Ectodermal cell (in vitro differentiated cells): ENCODE data around the gene ADH1A. TPM values are rescaled to one million over a fixed set of nuclear protein-coding genes. Genes with fewer than 3 reads are reported as not detected.

ENCODE experiments used
- H3K27ac ChIP-seq: 2 replicates; pipeline ENCODE4 v1.7.0; 2013; ENCODE audit warnings: mild to moderate bottlenecking, low read depth, low read length; ENCODE audit not compliant: insufficient read depth, poor library complexity, severe bottlenecking
- H3K27me3 ChIP-seq: 2 replicates; pipeline ENCODE4 v1.7.0; 2013; ENCODE audit warnings: mild to moderate bottlenecking, low read length; ENCODE audit not compliant: insufficient read depth, control insufficient read depth, poor library complexity, severe bottlenecking
- H3K36me3 ChIP-seq: one replicate; pipeline ENCODE4 v1.7.0; 2013; ENCODE audit warnings: low read length; ENCODE audit not compliant: control insufficient read depth, insufficient read depth
- H3K4me1 ChIP-seq: one replicate; pipeline ENCODE4 v1.7.0; 2013; ENCODE audit warnings: low read length; ENCODE audit not compliant: control insufficient read depth, insufficient read depth
- H3K4me3 ChIP-seq: 2 replicates; pipeline ENCODE4 v1.7.0; 2013; ENCODE audit warnings: low read depth, low read length, control low read depth; ENCODE audit not compliant: insufficient read depth
- H3K9me3 ChIP-seq: 2 replicates; pipeline ENCODE4 v1.7.0; 2013; ENCODE audit warnings: mild to moderate bottlenecking, low read length, moderate library complexity; ENCODE audit not compliant: control insufficient read depth
- WGBS, 2 experiments: methylation state at CpG; one replicate each; pipeline ENCODE4 v1.1.7; 2013; ENCODE audit warnings: missing lambda C conversion rate in 2 of 2; 5-methylcytosine and 5-hydroxymethylcytosine counted together
- polyA plus RNA-seq, 4 experiments: library from polyadenylated mRNA; stranded (reverse); fragments of 50-300 nt; gene quantifications; one replicate each; pipeline ENCODE4 v1.2.3, GENCODE V29; 2013

The ADH1A gene
- polyA plus RNA-seq (2013, experiment 1 of 4), result not detected
- not detected for polyA plus RNA-seq (2013, experiment 2 of 4)
- polyA plus RNA-seq (2013, experiment 3 of 4), result not detected
- not detected for polyA plus RNA-seq (2013, experiment 4 of 4)

GRCh38 chr4:99290848-99291786 lies at the start of gene ADH1A:
Gene ADH1A (minus strand): TSS chr4:99290985. CDS start chr4:99290914, 71 bp downstream.
- Histone ChIP-seq H3K9me3 (no peaks in the 10 kb centered on the region), H3K4me1 (no peaks in the 10 kb centered on the region), H3K27ac (no peak within 1 kb of the TSS), H3K4me3 (no peak within 1 kb of the TSS), H3K27me3 (no peaks in the 10 kb centered on the region), H3K36me3 (no peaks in the 10 kb centered on the region)
- WGBS, 2 experiments, result 72 to 76% methylated on average over 3 of the region's 3 CpGs

DNA sequence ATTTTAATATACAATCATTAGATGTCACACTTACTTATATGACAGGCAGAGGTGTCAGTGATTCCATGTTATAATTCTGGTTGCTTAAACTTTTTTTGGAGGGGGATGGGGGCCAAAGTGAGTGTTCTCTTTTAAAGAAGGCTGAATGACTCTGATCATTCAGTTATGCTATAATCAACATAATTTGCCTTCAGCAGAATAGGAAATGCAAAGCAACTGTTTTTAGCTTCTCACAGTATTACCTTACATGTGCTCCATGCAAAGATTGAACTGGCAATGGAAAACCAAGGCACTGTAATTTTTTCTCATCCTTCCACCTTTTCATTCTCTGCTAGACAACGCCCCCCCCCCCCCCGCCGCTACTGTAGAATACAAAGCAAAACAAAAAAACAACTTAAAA lies 48.4 kb upstream of the ADH1A start:
- WGBS, 2 experiments, result 88 to 89% methylated on average over 3 of the region's 3 CpGs
- Histone ChIP-seq H3K4me3 (no peak overlapping the region), H3K36me3 (no peaks in the 10 kb centered on the region), H3K9me3 (no peaks in the 10 kb centered on the region), H3K27me3 (no peaks in the 10 kb centered on the region), H3K4me1 (no peaks in the 10 kb centered on the region), H3K27ac (no peak overlapping the region)

DNA sequence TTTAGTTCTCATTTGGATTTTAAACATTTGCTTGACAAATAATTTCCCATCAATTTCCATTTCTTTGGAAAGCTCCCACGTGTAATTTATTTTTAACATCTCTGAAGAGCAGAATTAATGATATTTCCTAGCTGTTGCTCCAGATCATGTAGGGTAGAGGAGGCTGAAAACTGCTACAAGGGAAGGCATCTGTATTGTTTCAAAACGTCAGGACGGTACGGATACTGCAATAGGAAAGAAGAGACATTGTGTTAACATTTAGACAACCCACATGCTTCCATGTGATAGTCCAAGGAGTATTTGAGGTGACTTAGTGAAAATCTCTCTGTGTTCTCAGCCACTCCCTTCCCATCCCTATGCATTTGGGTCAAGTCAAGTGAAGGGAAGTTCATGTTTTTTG lies 45.8 kb upstream of the ADH1A start:
- H3K36me3 ChIP-seq, result no peaks in the 10 kb centered on the region
- no peaks in the 10 kb centered on the region for H3K27me3 ChIP-seq
- H3K4me3 ChIP-seq, result no peak overlapping the region
- no peak overlapping the region for H3K27ac ChIP-seq
- 81 to 96% methylated on average over 4 of the region's 4 CpGs for WGBS, 2 experiments
- H3K4me1 ChIP-seq, result no peaks in the 10 kb centered on the region
- H3K9me3 ChIP-seq, result no peaks in the 10 kb centered on the region

DNA sequence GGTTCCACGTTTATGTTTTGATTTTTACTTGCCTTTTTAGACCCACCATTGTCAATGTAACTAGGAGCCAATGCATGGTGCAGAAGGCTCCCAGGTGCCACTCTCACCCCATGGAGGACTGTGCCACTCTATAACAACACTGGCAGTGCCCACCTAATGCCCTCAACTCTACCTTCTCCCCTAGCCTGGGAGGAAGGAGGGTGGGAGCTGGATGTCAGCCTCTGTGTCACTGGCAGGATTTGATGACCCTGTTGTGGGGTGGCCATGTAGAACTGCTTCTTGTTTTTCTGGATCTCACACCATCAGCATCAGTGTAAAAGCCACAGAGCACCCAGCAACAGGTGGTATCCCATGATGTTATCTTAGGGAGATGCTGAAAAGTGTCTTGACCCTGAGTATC lies 44.1 kb upstream of the ADH1A start:
- Histone ChIP-seq H3K27me3 (no peaks in the 10 kb centered on the region), H3K9me3 (no peaks in the 10 kb centered on the region), H3K36me3 (no peaks in the 10 kb centered on the region), H3K4me3 (no peak overlapping the region), H3K27ac (no peak overlapping the region), H3K4me1 (no peaks in the 10 kb centered on the region)
- WGBS, 2 experiments, result 88 to 96% methylated on average over 1 of the region's 1 CpG

DNA sequence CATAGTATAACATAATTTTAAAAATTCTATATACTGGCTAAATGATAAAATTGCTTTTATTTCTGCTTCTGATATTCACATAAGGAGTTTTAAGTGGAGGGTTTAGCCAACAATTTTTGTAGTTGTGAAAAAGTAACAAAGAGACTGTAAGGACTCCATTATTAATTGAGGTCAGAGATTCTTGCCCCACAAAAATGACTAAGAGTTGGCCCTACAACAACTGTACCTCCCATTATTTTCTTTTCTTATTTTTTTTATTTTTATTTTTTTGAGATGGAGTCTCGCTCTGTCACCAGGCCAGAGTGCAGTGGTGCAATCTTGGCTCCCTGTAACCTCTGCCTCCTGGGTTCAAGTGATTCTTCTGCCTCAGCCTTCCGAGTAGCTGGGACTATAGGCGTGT lies 39.9 kb upstream of the ADH1A start:
- Histone ChIP-seq H3K9me3 (no peaks in the 10 kb centered on the region), H3K4me1 (no peaks in the 10 kb centered on the region), H3K4me3 (no peak overlapping the region), H3K36me3 (no peaks in the 10 kb centered on the region), H3K27ac (no peak overlapping the region), H3K27me3 (no peaks in the 10 kb centered on the region)
- 91 to 93% methylated on average over 3 of the region's 3 CpGs for WGBS, 2 experiments

DNA sequence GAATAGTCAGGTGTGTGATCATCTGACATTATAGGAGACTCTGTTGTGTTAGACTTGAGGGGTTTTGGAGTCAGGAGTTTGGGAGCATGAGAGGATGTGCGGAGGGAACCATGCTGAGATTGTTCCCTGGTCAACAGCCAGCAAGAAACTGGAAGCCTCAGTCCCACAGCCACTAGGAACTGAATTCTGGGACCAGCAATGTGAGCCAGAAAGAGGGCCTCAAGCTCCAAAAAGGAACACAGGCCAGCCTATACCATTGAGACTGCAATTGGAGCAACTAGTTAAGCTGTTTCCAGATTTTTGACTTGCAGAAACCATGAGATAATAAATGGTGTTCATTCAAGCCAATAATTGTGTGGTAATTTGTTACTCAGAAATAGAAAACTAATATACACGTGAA lies 39.1 kb upstream of the ADH1A start:
- H3K27me3 ChIP-seq, result no peaks in the 10 kb centered on the region
- H3K27ac ChIP-seq, result no peak overlapping the region
- 88 to 96% methylated on average over 1 of the region's 2 CpGs for WGBS, 2 experiments
- H3K4me3 ChIP-seq, result no peak overlapping the region
- H3K4me1 ChIP-seq, result no peaks in the 10 kb centered on the region
- H3K9me3 ChIP-seq, result no peaks in the 10 kb centered on the region
- H3K36me3 ChIP-seq, result no peaks in the 10 kb centered on the region

GRCh38 chr4:99324979-99325378 lies 34.2 kb upstream of the ADH1A start:
- Histone ChIP-seq H3K36me3 (no peaks in the 10 kb centered on the region), H3K4me1 (no peaks in the 10 kb centered on the region), H3K4me3 (no peak overlapping the region), H3K27ac (no peak overlapping the region), H3K9me3 (no peaks in the 10 kb centered on the region), H3K27me3 (no peaks in the 10 kb centered on the region)
- WGBS, 2 experiments, result 87 to 94% methylated on average over 3 of the region's 3 CpGs

- H3K9me3 ChIP-seq, result no peaks in the 10 kb centered on the region
- no peaks in the 10 kb centered on the region for H3K4me1 ChIP-seq
- H3K36me3 ChIP-seq, result no peaks in the 10 kb centered on the region
- WGBS, 2 experiments, result 92 to 100% methylated on average over 1 of the region's 1 CpG
- no peak overlapping the region for H3K4me3 ChIP-seq
- H3K27ac ChIP-seq, result no peak overlapping the region
- no peaks in the 10 kb centered on the region for H3K27me3 ChIP-seq
Measured at GRCh38 chr4:99324361-99324760, 33.6 kb upstream of the ADH1A start.

DNA sequence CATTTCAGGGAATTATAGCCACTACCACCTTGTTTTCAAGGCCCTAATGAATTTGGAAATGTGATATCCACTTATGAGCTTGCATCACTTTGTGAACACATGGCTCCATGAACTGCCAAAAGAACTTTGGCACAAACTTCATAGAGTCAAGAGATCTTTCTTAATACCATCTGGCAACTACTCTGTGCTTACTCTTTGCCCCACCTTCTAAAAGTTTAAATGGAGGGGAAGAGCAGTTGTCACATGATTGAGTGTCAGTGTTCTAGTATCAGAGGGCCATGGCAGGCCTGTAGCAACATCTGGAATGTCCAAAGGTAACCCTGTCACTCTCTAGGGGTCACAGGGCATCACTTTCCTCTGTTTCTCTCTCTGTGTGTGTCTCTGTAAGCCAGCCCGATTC lies 33.0 kb upstream of the ADH1A start:
- no peaks in the 10 kb centered on the region for H3K36me3 ChIP-seq
- 100% methylated on average over 1 of the region's 1 CpG for WGBS, 2 experiments
- H3K4me3 ChIP-seq, result no peak overlapping the region
- no peaks in the 10 kb centered on the region for H3K27me3 ChIP-seq
- H3K9me3 ChIP-seq, result no peaks in the 10 kb centered on the region
- no peaks in the 10 kb centered on the region for H3K4me1 ChIP-seq
- no peak overlapping the region for H3K27ac ChIP-seq

DNA sequence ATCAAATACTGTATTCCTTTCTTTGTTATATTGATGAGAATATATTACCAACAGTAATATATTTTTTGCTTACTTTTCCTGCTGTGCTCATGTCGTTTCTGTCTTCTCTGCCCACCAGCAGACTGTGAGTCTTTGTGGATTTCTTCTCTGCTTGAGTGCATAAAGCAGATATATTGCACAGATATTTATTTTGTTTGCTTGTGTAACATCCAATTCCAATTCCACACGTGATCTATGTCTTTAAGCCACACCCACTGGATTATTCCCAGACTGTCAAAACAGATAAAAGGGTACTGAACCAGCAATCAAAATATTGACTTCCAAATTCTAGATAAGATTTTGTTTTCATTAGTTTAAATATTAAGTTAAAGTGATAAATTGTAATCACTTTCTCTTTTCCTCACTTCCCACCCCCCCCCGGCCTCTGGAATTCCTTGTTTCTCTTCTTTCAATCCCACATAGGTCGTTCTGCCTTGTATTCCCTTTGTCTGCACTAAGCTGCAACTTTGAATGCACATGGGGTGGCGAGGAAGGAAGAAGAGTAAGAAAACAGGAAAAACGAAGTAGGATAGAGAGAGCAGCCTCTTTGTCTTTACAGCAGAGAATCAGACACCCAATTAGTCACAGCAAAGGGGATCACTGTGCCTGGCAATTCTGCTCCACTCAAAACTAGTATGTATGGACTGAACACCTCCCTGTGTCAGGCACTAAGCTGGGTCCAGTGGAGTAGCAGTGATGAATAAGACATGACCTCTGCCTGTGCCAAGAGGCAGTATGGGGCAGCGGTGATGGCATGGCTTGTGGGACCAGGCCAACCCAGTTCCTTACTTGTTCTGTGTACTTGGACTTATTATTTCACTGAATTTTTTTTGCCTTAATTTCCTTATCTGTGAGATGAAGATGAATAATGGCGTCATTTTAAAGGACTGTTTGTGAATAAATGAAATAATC lies 30.7 kb upstream of the ADH1A start, which contains the start of gene ADH1B:
Gene ADH1B (minus strand): TSS at position 161 of the 951 bp plus-strand sequence. CDS start 70 bp downstream, at position 91.
- no peak within 1 kb of the TSS for H3K4me3 ChIP-seq

More for the DNA sequence above, 30.7 kb upstream of the ADH1A start, which contains the start of gene ADH1B:
- Histone ChIP-seq H3K36me3 (no peaks in the 10 kb centered on the region), H3K9me3 (no peaks in the 10 kb centered on the region), H3K27me3 (no peaks in the 10 kb centered on the region), H3K27ac (no peak within 1 kb of the TSS), H3K4me1 (no peaks in the 10 kb centered on the region)
- WGBS, 2 experiments, result 50 to 52% methylated on average over 4 to 7 of the region's 8 CpGs
